ENCODE data around the gene FRZB.

Gene FRZB

GRCh38 chr2:182798736-182799135 is 67.7 kb downstream of the FRZB start:
- DNase-seq (ENCODE audit: low spot score), result no peak

GRCh38 chr2:182792441-182792840 is 74.0 kb downstream of the FRZB start:
- no peak for DNase-seq (ENCODE audit: low spot score)

GRCh38 chr2:182784777-182785176 is 81.7 kb downstream of the FRZB start:
- peak; percentile 40 for DNase-seq (ENCODE audit: low spot score)

- DNase-seq (ENCODE audit: low spot score), result no peak
Measured at GRCh38 chr2:182784058-182784706, 82.3 kb downstream of the FRZB start.

Data from kidney tubule cell (primary cell).